Measurements from ENCODE around the gene TNFRSF25.

- no peak for TF ChIP-seq GATA2 (IDR thresholded peaks at IDR 0.05; ENCODE audit: low read depth, low read length)
- no peak for TF ChIP-seq GATA3 (IDR thresholded peaks at IDR 0.05; ENCODE audit: low read depth, low read length)
Measured at GRCh38 chr1:6447818-6448748, 17.9 kb downstream of the TNFRSF25 start.
